ENCODE results near the gene DAAM2. TPM values are rescaled to one million over a fixed set of nuclear protein-coding genes. Genes with fewer than 3 reads are reported as not detected.

Gene DAAM2
- total and polyA plus RNA-seq, 2 of the 8 experiments (the other 6 are each of a cell fraction or from before 2014, with no cell fraction given), result 1.5 to 2.9 TPM

GRCh38 chr6:39815356-39815755 is 23.2 kb downstream of the DAAM2 start:
- no peak overlapping the region for H2AK5ac ChIP-seq (ENCODE audit: low read depth, low read length)
- no peak overlapping the region for H3K27ac ChIP-seq (ENCODE audit: low read depth, low read length)
- WGBS, 2 experiments (ENCODE audit: extremely low coverage in 1 of 2, insufficient coverage in 1 of 2, insufficient read length in 1 of 2, insufficient replicate concordance in 2 of 2, low coverage in 1 of 2, low lambda C conversion rate in 2 of 2, missing lambda C conversion rate in 1 of 2), result 87% methylated on average over 3 of the region's 3 CpGs; no CpG with 5 or more reads in 1 of the 2 experiments
- no peak overlapping the region for H2AFZ ChIP-seq (ENCODE audit: low read length)
- H3K79me2 ChIP-seq (ENCODE audit: control insufficient read depth in 1 of 2, insufficient read depth in 2 of 2, low read length in 2 of 2), result no peaks in the 10 kb centered on the region
- no peak overlapping the region for H3K4me3 ChIP-seq (ENCODE audit: extremely low read depth in 1 of 4, insufficient read depth in 2 of 4, low read depth in 3 of 4, low read length in 4 of 4)
- H3K23me2 ChIP-seq (ENCODE audit: low read depth, low read length), result no peaks in the 10 kb centered on the region; the same call in 1 of the 2 replicates
- no peaks in the 10 kb centered on the region for H3K27me3 ChIP-seq (replicated peaks in 1 of 4; ENCODE audit: control insufficient read depth in 3 of 4, extremely low read depth in 1 of 4, insufficient read depth in 3 of 4, low read length in 3 of 4)
- H3K18ac ChIP-seq (ENCODE audit: extremely low read depth, low read length), result no peak overlapping the region
- H3K36me3 ChIP-seq (ENCODE audit: control insufficient read depth in 2 of 4, insufficient read depth in 4 of 4, low read length in 3 of 4), result no peaks in the 10 kb centered on the region
- H2BK20ac ChIP-seq (ENCODE audit: low read length), result no peak overlapping the region
- no peak for FAIRE-seq
- TF ChIP-seq FOSL1 (IDR thresholded peaks at IDR 0.05; ENCODE audit: insufficient read depth, low read depth, low read length), result no peak
- no peak for TF ChIP-seq NRF1 (IDR thresholded peaks at IDR 0.05; ENCODE audit: low read depth, low read length)
- no peaks in the 10 kb centered on the region for H3K79me1 ChIP-seq (ENCODE audit: low read depth, low read length)
- DNase-seq (ENCODE audit: low read depth in 1 of 2, low spot score in 2 of 2), result no peak
- H4K8ac ChIP-seq (ENCODE audit: extremely low read depth, insufficient read depth, low read length), result no peak overlapping the region
- no peak overlapping the region for H2BK5ac ChIP-seq (ENCODE audit: low read depth, low read length)
- H4K5ac ChIP-seq (ENCODE audit: insufficient read length, low read depth, low read length), result no peak overlapping the region
- H4K20me1 ChIP-seq (replicated peaks in 1 of 2; ENCODE audit: control insufficient read depth in 1 of 2, insufficient read depth in 2 of 2, low read length in 2 of 2), result no peaks in the 10 kb centered on the region
- H2BK12ac ChIP-seq (ENCODE audit: low read depth, low read length), result no peak overlapping the region
- H4K91ac ChIP-seq (replicated peaks; ENCODE audit: insufficient read length, low read length), result no peak overlapping the region
- H2BK15ac ChIP-seq (ENCODE audit: low read length), result no peak overlapping the region
- peaks cover 0 to 3% (median 1%) of the 10 kb centered on the region in 4 experiments; a peak in 2 of 7 replicates for H3K4me1 ChIP-seq (replicated peaks in 1 of 4; ENCODE audit: control insufficient read depth in 3 of 4, insufficient read depth in 4 of 4, low read length in 3 of 4)
- no peak overlapping the region for H3K4me2 ChIP-seq (ENCODE audit: insufficient read depth in 1 of 2, low read depth in 2 of 2, low read length in 2 of 2)
- ChIA-PET CTCF (ENCODE audit: partially characterized antibody) (interaction anchor here (0.6 to 3.4 kb wide), 7 partner anchors 10 to 117 kb away, joined by 3 to 16 read pairs (median 4); no protein-coding TSS in a partner anchor), POLR2A (ENCODE audit: partially characterized antibody) (no interaction called here)
- no peak overlapping the region for H2BK120ac ChIP-seq (replicated peaks; ENCODE audit: low read depth, low read length)
- no peak overlapping the region for H3K9ac ChIP-seq (replicated peaks in 1 of 4; ENCODE audit: extremely low read depth in 1 of 4, low read depth in 3 of 4, low read length in 3 of 4)
- H3K56ac ChIP-seq (replicated peaks; ENCODE audit: insufficient read length, low read depth, low read length), result no peak overlapping the region
- H3K9me3 ChIP-seq (ENCODE audit: insufficient read depth in 2 of 2, low read depth in 1 of 2, low read length in 1 of 2), result no peaks in the 10 kb centered on the region
- H3K23ac ChIP-seq (ENCODE audit: insufficient read length), result no peak overlapping the region
- no peak overlapping the region for H3K14ac ChIP-seq (ENCODE audit: insufficient read length)
- no peak overlapping the region for H3K4ac ChIP-seq (replicated peaks; ENCODE audit: insufficient read length, low read depth, low read length)
